Measurements from ENCODE around the gene GCK.

GCK gene

GRCh38 chr7:44114586-44115310 lies 74.5 kb downstream of the GCK start:
- DNase-seq, result no peak

GRCh38 chr7:44113764-44114354 lies 75.4 kb downstream of the GCK start:
- DNase-seq, result no peak

DNA sequence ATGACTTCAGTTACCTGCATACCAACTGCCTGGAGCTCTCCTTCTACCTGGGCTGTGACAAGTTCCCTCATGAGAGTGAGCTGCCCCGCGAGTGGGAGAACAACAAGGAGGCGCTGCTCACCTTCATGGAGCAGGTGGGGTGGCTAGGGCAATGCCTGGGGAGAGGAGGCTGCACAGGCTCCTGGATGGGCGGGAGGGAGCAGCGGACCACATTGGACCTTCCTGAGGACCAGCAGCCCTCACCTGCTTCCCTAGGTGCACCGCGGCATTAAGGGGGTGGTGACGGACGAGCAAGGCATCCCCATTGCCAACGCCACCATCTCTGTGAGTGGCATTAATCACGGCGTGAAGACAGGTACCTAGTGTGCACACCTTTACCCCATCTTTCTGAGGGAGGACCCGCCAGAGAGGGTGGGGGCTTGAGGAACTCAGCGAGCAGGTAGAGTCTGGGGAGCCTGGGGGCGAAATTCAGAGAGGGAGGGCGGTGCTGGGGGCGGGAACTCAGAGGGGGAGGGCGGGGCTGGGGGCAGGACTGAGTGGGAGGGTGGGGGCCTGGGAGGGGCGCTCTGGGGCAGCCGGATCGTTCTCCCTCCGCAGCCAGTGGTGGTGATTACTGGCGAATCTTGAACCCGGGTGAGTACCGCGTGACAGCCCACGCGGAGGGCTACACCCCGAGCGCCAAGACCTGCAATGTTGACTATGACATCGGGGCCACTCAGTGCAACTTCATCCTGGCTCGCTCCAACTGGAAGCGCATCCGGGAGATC lies 76.1 kb downstream of the GCK start:
- no peak for DNase-seq

DNA sequence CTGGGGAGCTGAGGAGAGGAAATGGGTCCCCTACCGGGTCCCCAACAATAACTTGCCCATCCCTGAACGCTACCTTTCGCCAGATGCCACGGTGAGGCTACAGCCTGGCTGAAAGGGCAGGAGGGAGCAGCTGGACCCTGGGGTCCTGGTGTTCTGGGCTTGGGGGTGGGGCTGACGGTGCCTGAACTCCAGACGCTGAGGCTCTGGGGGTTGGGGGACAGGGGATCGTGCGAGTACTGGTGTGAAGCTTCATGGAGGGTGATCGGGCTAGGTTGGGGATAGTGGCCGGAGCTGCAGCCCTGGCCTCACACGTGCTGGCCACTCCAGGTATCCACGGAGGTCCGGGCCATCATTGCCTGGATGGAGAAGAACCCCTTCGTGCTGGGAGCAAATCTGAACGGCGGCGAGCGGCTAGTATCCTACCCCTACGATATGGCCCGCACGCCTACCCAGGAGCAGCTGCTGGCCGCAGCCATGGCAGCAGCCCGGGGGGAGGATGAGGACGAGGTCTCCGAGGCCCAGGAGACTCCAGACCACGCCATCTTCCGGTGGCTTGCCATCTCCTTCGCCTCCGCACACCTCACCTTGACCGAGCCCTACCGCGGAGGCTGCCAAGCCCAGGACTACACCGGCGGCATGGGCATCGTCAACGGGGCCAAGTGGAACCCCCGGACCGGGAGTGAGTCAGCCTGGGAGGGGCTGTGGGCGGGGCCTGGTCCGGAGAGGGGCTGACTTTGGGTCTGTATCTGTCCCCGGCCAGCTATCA lies 76.8 kb downstream of the GCK start:
- DNase-seq, result no peak

- no peak for DNase-seq
These were observed 77.5 kb downstream of the GCK start for GRCh38 chr7:44111761-44112160.

GRCh38 chr7:44110719-44111635 lies 78.3 kb downstream of the GCK start:
- DNase-seq, result no peak

DNA sequence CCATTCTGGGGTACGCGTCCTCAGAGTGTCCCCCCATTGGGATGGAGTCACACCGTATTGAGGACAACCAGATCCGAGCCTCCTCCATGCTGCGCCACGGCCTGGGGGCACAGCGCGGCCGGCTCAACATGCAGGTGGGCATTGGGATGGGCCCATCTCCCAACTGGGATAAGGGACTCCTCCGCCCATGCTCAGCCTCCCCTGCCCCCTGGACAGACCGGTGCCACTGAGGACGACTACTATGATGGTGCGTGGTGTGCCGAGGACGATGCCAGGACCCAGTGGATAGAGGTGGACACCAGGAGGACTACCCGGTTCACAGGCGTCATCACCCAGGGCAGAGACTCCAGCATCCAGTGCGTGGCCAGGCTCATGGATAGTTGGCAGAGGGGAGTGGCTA lies 79.2 kb downstream of the GCK start:
- DNase-seq, result no peak

GRCh38 chr7:44108768-44109750 lies 80.2 kb downstream of the GCK start:
- no peak for DNase-seq

GRCh38 chr7:44107961-44108767 lies 81.1 kb downstream of the GCK start:
- DNase-seq, result no peak

- no peak for DNase-seq
These were observed 81.9 kb downstream of the GCK start for GRCh38 chr7:44107116-44107960.

- no peak for DNase-seq
These were observed 82.8 kb downstream of the GCK start for GRCh38 chr7:44106311-44107065.

- DNase-seq, result no peak
These were observed 83.4 kb downstream of the GCK start for GRCh38 chr7:44105832-44106231.

- DNase-seq, result no peak
These were observed 84.1 kb downstream of the GCK start for GRCh38 chr7:44104860-44105771.

- no peak for DNase-seq
These were observed 85.0 kb downstream of the GCK start, which contains the start of gene AEBP1 for GRCh38 chr7:44103923-44104859. AEBP1 (plus strand) TSS chr7:44104345; CDS start chr7:44104666, 321 bp downstream.

DNA sequence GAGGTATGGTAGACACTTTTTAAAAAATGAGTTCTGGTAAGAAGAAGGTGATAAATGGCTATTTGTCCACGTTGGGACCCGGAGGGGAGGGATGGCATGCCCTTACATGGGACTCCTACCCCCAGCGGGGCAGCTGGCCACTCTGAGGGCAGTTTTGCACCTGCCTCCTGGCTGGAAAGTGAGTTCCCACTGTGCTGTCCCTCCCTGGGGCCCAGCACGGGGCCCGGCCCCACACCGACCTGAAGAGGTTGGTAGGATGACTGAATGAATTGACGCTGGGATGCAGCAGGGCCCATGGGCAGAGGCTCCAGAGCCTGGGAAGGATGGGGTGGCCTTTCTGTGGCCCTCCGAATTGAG lies 85.7 kb downstream of the GCK start:
- no peak for DNase-seq

Measured in stimulated activated CD4-positive, alpha-beta T cell treated with anti-CD3 and anti-CD28 coated beads, Interleukin-2, amount 100 ng/mL, for 48 hours (primary cell).